H9 (cell line): ENCODE results near the gene SLC26A9. TPM values are rescaled to one million over a fixed set of nuclear protein-coding genes. Genes with fewer than 3 reads are reported as not detected.

Source experiments
- DNase-seq: peaks from one replicate; pipeline ENCODE4 v3.0.0-alpha.2; 2017
- H2AFZ ChIP-seq: one replicate; pipeline ENCODE4 v1.6.1; 2013; ENCODE audit warnings: mild to moderate bottlenecking, low read length, control low read depth, moderate library complexity
- H2AK5ac ChIP-seq: 2 replicates; pipeline ENCODE4 v1.6.1; 2013; ENCODE audit warnings: low read length, control low read depth, mixed read lengths; ENCODE audit not compliant: insufficient read length
- H2BK120ac ChIP-seq: one replicate; pipeline ENCODE4 v1.6.1; 2013; ENCODE audit warnings: low read depth, mild to moderate bottlenecking, low read length, control low read depth, inconsistent platforms; ENCODE audit not compliant: poor library complexity, severe bottlenecking
- H2BK12ac ChIP-seq: 2 replicates; pipeline ENCODE4 v1.6.1; 2013; ENCODE audit warnings: low read length, control low read depth, mixed read lengths, low read depth; ENCODE audit not compliant: insufficient read length
- H2BK15ac ChIP-seq: 2 replicates; pipeline ENCODE4 v1.6.1; 2013; ENCODE audit warnings: low read depth, low read length, control low read depth
- H2BK20ac ChIP-seq: one replicate; pipeline ENCODE4 v1.6.1; 2013; ENCODE audit warnings: low read depth, mild to moderate bottlenecking, low read length, control low read depth, inconsistent platforms; ENCODE audit not compliant: poor library complexity, severe bottlenecking
- H2BK5ac ChIP-seq: 2 replicates; pipeline ENCODE4 v1.6.1; 2013; ENCODE audit warnings: low read length, control low read depth, mixed read lengths; ENCODE audit not compliant: insufficient read length
- H3K14ac ChIP-seq: 2 replicates; pipeline ENCODE4 v1.6.1; 2013; ENCODE audit warnings: low read length, control low read depth; ENCODE audit not compliant: insufficient read depth
- H3K18ac ChIP-seq: 2 replicates; pipeline ENCODE4 v1.6.1; 2013; ENCODE audit warnings: low read depth, mild to moderate bottlenecking, mixed read lengths, low read length, control low read depth; ENCODE audit not compliant: insufficient read length
- H3K23ac ChIP-seq: 2 replicates; pipeline ENCODE4 v1.6.1; 2013; ENCODE audit warnings: low read length, control low read depth, mixed read lengths, low read depth; ENCODE audit not compliant: insufficient read length
- H3K23me2 ChIP-seq: 2 replicates; pipeline ENCODE4 v1.6.1; 2013; ENCODE audit warnings: low read depth, mild to moderate bottlenecking, mixed read lengths, low read length, control low read depth; ENCODE audit not compliant: insufficient read length, poor library complexity, severe bottlenecking
- H3K27ac ChIP-seq: 2 replicates; pipeline ENCODE4 v1.5.1; 2013; ENCODE audit warnings: low read length, control low read depth, mixed read lengths, low read depth; ENCODE audit not compliant: insufficient read length
- H3K27me3 ChIP-seq: 2 replicates; pipeline ENCODE4 v1.6.1; 2013; ENCODE audit warnings: low read length, control low read depth, inconsistent platforms; ENCODE audit not compliant: insufficient read depth
- H3K4ac ChIP-seq: 2 replicates; pipeline ENCODE4 v1.6.1; 2013; ENCODE audit warnings: low read depth, mild to moderate bottlenecking, control low read depth, inconsistent platforms, low read length, moderate library complexity
- H3K4me1 ChIP-seq: 2 replicates; pipeline ENCODE4 v1.6.1; 2013; ENCODE audit warnings: low read length, control low read depth, inconsistent platforms; ENCODE audit not compliant: insufficient read depth
- H3K4me2 ChIP-seq: 2 replicates; pipeline ENCODE4 v1.6.1; 2013; ENCODE audit warnings: low read length, control low read depth, mixed read lengths; ENCODE audit not compliant: insufficient read length, insufficient read depth
- H3K56ac ChIP-seq: 2 replicates; pipeline ENCODE4 v1.6.1; 2013; ENCODE audit warnings: low read depth, mild to moderate bottlenecking, mixed read lengths, low read length, control low read depth; ENCODE audit not compliant: insufficient read length
- H3K79me1 ChIP-seq: 2 replicates; pipeline ENCODE4 v1.6.1; 2013; ENCODE audit warnings: low read depth, mild to moderate bottlenecking, moderate library complexity, low read length, control low read depth, inconsistent platforms; ENCODE audit not compliant: insufficient read depth, poor library complexity, severe bottlenecking
- H3K79me2 ChIP-seq: 2 replicates; pipeline ENCODE4 v1.6.1; 2013; ENCODE audit warnings: low read length, control low read depth, inconsistent platforms; ENCODE audit not compliant: insufficient read depth
- H3K9ac ChIP-seq: 2 replicates; pipeline ENCODE4 v1.6.1; 2013; ENCODE audit warnings: low read length, control low read depth, mixed read lengths; ENCODE audit not compliant: insufficient read length; ENCODE audit errors: extremely low read depth
- H3K9me3 ChIP-seq: one replicate; pipeline ENCODE4 v1.6.1; 2013; ENCODE audit warnings: low read depth, low read length, inconsistent platforms; ENCODE audit not compliant: control insufficient read depth
- H3T11ph ChIP-seq: one replicate; pipeline ENCODE4 v1.6.1; 2013; ENCODE audit warnings: mild to moderate bottlenecking, low read length, control low read depth, inconsistent platforms
- H4K20me1 ChIP-seq: one replicate; pipeline ENCODE4 v1.6.1; 2013; ENCODE audit not compliant: control insufficient read depth, insufficient read length, insufficient read depth
- H4K5ac ChIP-seq: 2 replicates; pipeline ENCODE4 v1.6.1; 2013; ENCODE audit warnings: low read depth, mild to moderate bottlenecking, mixed read lengths, low read length, control low read depth; ENCODE audit not compliant: insufficient read length
- H4K8ac ChIP-seq: replicated peaks from 2 replicates; pipeline ENCODE4 v1.6.1; 2013; ENCODE audit warnings: low read length, control low read depth, mixed read lengths, low read depth; ENCODE audit not compliant: insufficient read length
- H4K91ac ChIP-seq: 2 replicates; pipeline ENCODE4 v1.6.1; 2013; ENCODE audit warnings: low read depth, mild to moderate bottlenecking, moderate library complexity, mixed read lengths, low read length, control low read depth; ENCODE audit not compliant: insufficient read length
- H3K27ac Mint-ChIP-seq, 3 experiments: 2 replicates in 2 of 3; 3 replicates in 1 of 3; pipeline ENCODE4 v1.8.0; 2020 to 2021; ENCODE audit warnings: mixed read lengths in 3 of 3, mild to moderate bottlenecking in 1 of 3, moderate library complexity in 1 of 3
- H3K27me3 Mint-ChIP-seq: 2 replicates; pipeline ENCODE4 v1.8.0; 2021; ENCODE audit warnings: low read depth, mild to moderate bottlenecking, moderate library complexity, mixed read lengths
- H3K36me3 Mint-ChIP-seq, 3 experiments: 2 replicates in 2 of 3; 3 replicates in 1 of 3; pipeline ENCODE4 v1.8.0; 2020 to 2021; ENCODE audit warnings: low read depth in 3 of 3, mixed read lengths in 3 of 3; ENCODE audit not compliant: insufficient read depth in 1 of 3
- H3K4me1 Mint-ChIP-seq, 2 experiments: 2 replicates each; pipeline ENCODE4 v1.8.0; 2020; ENCODE audit warnings: mixed read lengths in 2 of 2
- H3K4me3 Mint-ChIP-seq, 2 experiments: 2 replicates in 1 of 2; 3 replicates in 1 of 2; pipeline ENCODE4 v1.8.0; 2020 to 2021; ENCODE audit warnings: mild to moderate bottlenecking in 2 of 2, mixed read lengths in 2 of 2, moderate library complexity in 1 of 2
- H3K9me3 Mint-ChIP-seq, 2 experiments: 2 replicates in 1 of 2; 3 replicates in 1 of 2; pipeline ENCODE4 v1.8.0; 2020; ENCODE audit warnings: mild to moderate bottlenecking in 2 of 2, mixed read lengths in 2 of 2, moderate library complexity in 1 of 2
- WGBS: extraction: QIAGEN DNeasy Blood & Tissue Kit; methylation state at CpG from one replicate; pipeline ENCODE4 v1.1.7; 2013; ENCODE audit warnings: missing lambda C conversion rate, low lambda C conversion rate, mixed read lengths; ENCODE audit not compliant: insufficient read length; ENCODE audit errors: extremely low coverage; 5-methylcytosine and 5-hydroxymethylcytosine counted together
- total RNA-seq: library from RNA; stranded (reverse); gene quantifications from 2 replicates; pipeline ENCODE4 v1.2.1, GENCODE V29; 2021
- TF ChIP-seq, protein P1 (sequence below): fragments of 200-600 bp; sonication (generic); conservative IDR thresholded peaks from 3 replicates; pipeline ENCODE4 v1.8.0; 2021; ENCODE audit warnings: antibody characterized with exemption, mild to moderate bottlenecking

The SLC26A9 gene
- total RNA-seq, 1 experiment from 2014 or later = not detected

DNA sequence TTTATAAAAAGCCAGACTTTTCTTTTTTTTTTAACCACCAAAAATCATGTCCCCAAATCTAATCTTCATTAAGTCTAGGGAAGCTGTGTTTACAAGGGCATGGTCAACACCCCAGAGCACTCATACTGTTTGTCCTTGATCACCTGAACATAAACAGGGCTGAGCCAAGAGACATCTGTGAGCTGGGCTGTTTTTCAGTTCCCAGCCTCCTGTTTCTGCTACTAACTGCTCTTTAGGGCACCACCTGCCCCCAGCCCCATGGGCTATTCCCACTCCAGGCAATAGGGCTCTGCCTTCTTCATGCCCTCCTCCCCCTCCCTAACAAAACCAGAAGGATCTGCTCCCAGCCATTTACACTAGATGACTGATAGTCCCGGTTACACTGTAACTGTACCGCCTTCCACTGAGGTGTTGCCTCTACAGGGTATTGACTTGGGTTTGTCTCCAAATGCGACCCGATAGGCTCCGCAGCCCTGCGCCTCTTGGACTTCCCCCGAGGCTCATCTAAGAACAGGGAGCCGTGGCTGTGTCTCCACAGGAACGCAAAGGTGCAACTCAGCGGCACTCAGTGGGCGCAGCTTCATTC, 11.7 kb upstream of the SLC26A9 start:
- H2BK15ac ChIP-seq = no peak overlapping the region
- no peak overlapping the region for H3K27ac ChIP-seq
- H4K20me1 ChIP-seq = no peaks in the 10 kb centered on the region
- DNase-seq = no peak
- TF ChIP-seq, protein P1, sequence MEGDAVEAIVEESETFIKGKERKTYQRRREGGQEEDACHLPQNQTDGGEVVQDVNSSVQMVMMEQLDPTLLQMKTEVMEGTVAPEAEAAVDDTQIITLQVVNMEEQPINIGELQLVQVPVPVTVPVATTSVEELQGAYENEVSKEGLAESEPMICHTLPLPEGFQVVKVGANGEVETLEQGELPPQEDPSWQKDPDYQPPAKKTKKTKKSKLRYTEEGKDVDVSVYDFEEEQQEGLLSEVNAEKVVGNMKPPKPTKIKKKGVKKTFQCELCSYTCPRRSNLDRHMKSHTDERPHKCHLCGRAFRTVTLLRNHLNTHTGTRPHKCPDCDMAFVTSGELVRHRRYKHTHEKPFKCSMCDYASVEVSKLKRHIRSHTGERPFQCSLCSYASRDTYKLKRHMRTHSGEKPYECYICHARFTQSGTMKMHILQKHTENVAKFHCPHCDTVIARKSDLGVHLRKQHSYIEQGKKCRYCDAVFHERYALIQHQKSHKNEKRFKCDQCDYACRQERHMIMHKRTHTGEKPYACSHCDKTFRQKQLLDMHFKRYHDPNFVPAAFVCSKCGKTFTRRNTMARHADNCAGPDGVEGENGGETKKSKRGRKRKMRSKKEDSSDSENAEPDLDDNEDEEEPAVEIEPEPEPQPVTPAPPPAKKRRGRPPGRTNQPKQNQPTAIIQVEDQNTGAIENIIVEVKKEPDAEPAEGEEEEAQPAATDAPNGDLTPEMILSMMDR = no peak
- H4K91ac ChIP-seq = no peak overlapping the region
- whole genome bisulfite sequencing = no CpG with 5 or more reads among the region's 11 CpGs
- H3K56ac ChIP-seq = no peak overlapping the region
- H4K5ac ChIP-seq = no peak overlapping the region
- no peaks in the 10 kb centered on the region for H3K27me3 ChIP-seq
- no peak overlapping the region for H2AK5ac ChIP-seq
- H2AFZ ChIP-seq = no peak overlapping the region
- no peak overlapping the region for H3K23ac ChIP-seq
- no peak overlapping the region for H3K18ac ChIP-seq
- H3K4me3 Mint-ChIP-seq = no peak overlapping the region
- no peaks in the 10 kb centered on the region for H3K23me2 ChIP-seq
- H3K27me3 Mint-ChIP-seq = peaks cover 17% of the 10 kb centered on the region
- no peaks in the 10 kb centered on the region; a peak in 1 of 5 replicates for H3K9me3 Mint-ChIP-seq
- H3K4me1 Mint-ChIP-seq = peaks cover 17 to 29% of the 10 kb centered on the region in 2 experiments
- H3K4ac ChIP-seq = no peak overlapping the region
- H3K36me3 Mint-ChIP-seq = no peaks in the 10 kb centered on the region
- no peak overlapping the region for H2BK5ac ChIP-seq
- H3K79me2 ChIP-seq = no peaks in the 10 kb centered on the region
- no peak overlapping the region for H4K8ac ChIP-seq
- no peak overlapping the region for H3K9ac ChIP-seq
- H2BK20ac ChIP-seq = no peak overlapping the region
- no peak overlapping the region for H3K14ac ChIP-seq
- H2BK120ac ChIP-seq = no peak overlapping the region
- H3K4me2 ChIP-seq = no peak overlapping the region
- H3T11ph ChIP-seq = no peak overlapping the region
- H2BK12ac ChIP-seq = no peak overlapping the region
- H3K4me1 ChIP-seq = 0 out of 2 replicates have a peak, but pooled peaks cover 6% of the 10 kb centered on the region
- H3K27ac Mint-ChIP-seq = no peak overlapping the region
- H3K79me1 ChIP-seq = no peaks in the 10 kb centered on the region
- no peaks in the 10 kb centered on the region for H3K9me3 ChIP-seq
